GM12864 (cell line): ENCODE results near the gene PDE4A.
"Not testable (repeated sequence)": the region's sequence is repeated elsewhere in the genome, so short reads cannot be mapped to it uniquely, and the experiment has no call there.

Experiments
- DNase-seq: peaks from one replicate; pipeline ENCODE4 v3.0.0-alpha.2; 2011; ENCODE audit warnings: low read depth
- H3K4me3 ChIP-seq: 2 replicates; pipeline ENCODE4 v1.5.1; 2011; ENCODE audit warnings: mild to moderate bottlenecking, low read depth, low read length, control low read depth
- CTCF ChIP-seq: IDR thresholded peaks from 2 replicates; pipeline ENCODE4 v1.5.1; 2011; ENCODE audit warnings: low read depth, mild to moderate bottlenecking, moderate library complexity, low read length, control low read depth, inconsistent platforms; ENCODE audit errors: missing control alignments

Gene PDE4A

GRCh38 chr19:10454267-10454666 lies 33.9 kb downstream of the PDE4A start:
- no peak for TF ChIP-seq CTCF
- DNase-seq = no peak
- H3K4me3 ChIP-seq = no peak overlapping the region

GRCh38 chr19:10458733-10459132 lies 38.4 kb downstream of the PDE4A start:
- DNase-seq, H3K4me3 ChIP-seq: not testable (repeated sequence)

GRCh38 chr19:10460714-10461046 lies 40.3 kb downstream of the PDE4A start:
- H3K4me3 ChIP-seq = no peak overlapping the region
- TF ChIP-seq CTCF = no peak
- DNase-seq = no peak

- TF ChIP-seq CTCF = no peak
- peak overlapping the region; percentile 28 for H3K4me3 ChIP-seq
- DNase-seq = peak; percentile 74
Measured at GRCh38 chr19:10461047-10461949, 41.0 kb downstream of the PDE4A start.

GRCh38 chr19:10462042-10462441 lies 41.7 kb downstream of the PDE4A start:
- not testable (repeated sequence) for DNase-seq, H3K4me3 ChIP-seq

- TF ChIP-seq CTCF = no peak
- no peak for DNase-seq
- H3K4me3 ChIP-seq = no peak overlapping the region
Measured at GRCh38 chr19:10462557-10462956, 42.2 kb downstream of the PDE4A start.

GRCh38 chr19:10464456-10464855 lies 44.1 kb downstream of the PDE4A start:
- no peak overlapping the region for H3K4me3 ChIP-seq
- no peak for DNase-seq
- TF ChIP-seq CTCF = no peak

- DNase-seq = no peak
- no peak overlapping the region for H3K4me3 ChIP-seq
Measured at GRCh38 chr19:10467104-10467706, 46.9 kb downstream of the PDE4A start.

More at GRCh38 chr19:10467104-10467706, 46.9 kb downstream of the PDE4A start:
- TF ChIP-seq CTCF = no peak
